OCI-LY1 (cell line): ENCODE data around the gene MYH7.

Experiments used
- CTCF ChIP-seq: fragments of 200-600 bp; sonication (generic), shearing (Covaris generic); IDR thresholded peaks from 2 replicates; pipeline ENCODE4 v1.5.1; 2017; ENCODE audit warnings: mild to moderate bottlenecking, antibody characterized with exemption, low read length, moderate library complexity, mixed read lengths
- EZH2 ChIP-seq: fragments of 200-600 bp; sonication (generic), shearing (Covaris generic); IDR thresholded peaks from 2 replicates; pipeline ENCODE4 v1.8.0; 2017; ENCODE audit warnings: borderline replicate concordance, mixed run types, mild to moderate bottlenecking, antibody characterized with exemption, low read length, moderate library complexity, mixed read lengths

GRCh38 chr14:23402296-23403138, 32.9 kb downstream of the MYH7 start:
- TF ChIP-seq EZH2 (no peak), CTCF (no peak)
